Umbilical cord (tissue), 2 donors: Measurements from ENCODE around the gene CDHR3. TPM values are rescaled to one million over a fixed set of nuclear protein-coding genes. Genes with fewer than 3 reads are reported as not detected.
"Not testable (repeated sequence)": the region's sequence is repeated elsewhere in the genome, so short reads cannot be mapped to it uniquely, and the experiment has no call there.

Experiments
- DNase-seq: peaks from one replicate; pipeline ENCODE4 v3.0.0-alpha.2; 2015; ENCODE audit warnings: low spot score
- total RNA-seq: library from RNA; depleted of rRNA; stranded (reverse); fragments of >200 nt; gene quantifications from one replicate; pipeline ENCODE4 v1.2.3, GENCODE V29; 2014; ENCODE audit warnings: low replicate concordance; ENCODE audit not compliant: insufficient read depth

CDHR3 gene
- total RNA-seq, 1 donor from 2014 or later = 1.7 TPM

DNA sequence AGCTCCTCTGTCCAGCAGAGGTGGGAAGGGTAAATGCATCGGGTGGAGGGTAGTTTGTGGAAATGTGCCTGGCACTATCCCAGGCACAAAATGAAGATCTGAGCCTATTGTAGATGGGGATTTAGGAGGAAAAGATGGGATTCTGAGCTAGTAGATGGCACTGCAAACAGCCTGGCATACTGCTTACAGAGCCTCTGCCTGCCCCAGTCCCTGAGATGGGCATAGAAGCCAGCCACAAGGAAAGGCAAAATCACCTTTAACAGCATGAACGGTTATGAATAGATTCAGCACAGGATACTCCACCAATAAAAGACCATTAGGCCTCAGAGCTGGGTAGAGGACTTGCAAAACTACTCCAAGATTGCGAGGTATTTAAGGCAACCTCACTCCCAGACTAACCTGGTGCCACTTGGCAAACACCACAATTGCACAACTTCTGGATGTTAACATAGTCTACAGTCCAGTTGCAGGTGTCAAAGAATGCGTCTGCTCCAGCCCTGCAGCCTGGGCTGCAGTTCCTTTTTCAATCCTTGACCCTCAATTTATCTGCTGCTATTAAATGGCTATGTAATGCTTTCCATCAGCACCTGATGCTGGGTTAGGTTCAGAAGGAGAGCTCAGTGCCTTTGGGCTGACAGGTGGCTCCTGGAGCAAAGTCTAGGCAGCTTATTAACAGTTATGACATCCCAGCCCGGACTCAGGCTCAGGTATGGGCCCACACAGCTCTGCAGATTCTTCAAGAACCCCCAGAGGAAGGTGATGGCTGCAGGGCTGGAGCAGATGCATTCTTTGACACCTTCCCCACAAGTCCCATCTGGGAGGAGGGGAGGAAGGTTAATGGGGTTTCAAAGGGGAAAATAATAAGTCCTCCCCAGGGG is 34.0 kb downstream of the CDHR3 start:
- DNase-seq = no peak

DNA sequence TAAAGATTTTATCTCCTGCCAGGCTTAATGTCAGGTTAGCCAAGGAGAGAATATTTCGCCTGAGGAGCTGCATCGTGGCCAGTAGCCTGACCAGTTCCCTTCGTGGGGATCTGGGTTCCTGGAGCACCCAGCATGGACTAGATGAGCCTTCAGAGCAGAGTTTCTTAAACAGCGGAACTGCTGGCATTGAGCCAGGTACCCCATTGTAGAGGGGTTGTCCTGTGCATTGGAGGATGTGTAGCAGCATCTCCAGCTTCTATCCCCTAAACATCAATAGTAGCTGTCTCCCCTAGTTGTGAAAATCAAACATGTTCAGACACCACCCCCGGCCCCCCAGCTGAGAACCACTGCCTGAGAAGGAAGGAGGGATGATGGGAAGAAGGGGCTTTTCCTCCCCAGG is 36.2 kb downstream of the CDHR3 start:
- DNase-seq = no peak

DNA sequence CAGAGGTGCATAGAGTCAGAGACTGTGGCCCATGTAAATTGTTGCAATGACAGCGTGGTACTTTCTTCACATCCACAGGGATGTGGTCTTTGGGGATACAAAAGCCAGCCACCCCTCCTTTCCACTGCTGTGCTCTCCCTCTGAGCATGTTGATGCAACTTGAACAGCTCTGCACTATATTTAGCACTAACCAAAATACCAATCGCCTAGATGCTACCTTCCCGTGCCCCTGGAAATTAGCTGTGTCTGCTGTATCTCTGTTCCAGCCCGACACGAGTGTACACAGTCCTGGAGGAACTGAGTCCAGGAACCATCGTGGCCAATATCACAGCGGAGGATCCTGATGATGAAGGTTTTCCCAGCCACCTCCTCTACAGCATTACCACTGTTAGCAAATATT is 38.1 kb downstream of the CDHR3 start:
- no peak for DNase-seq

DNA sequence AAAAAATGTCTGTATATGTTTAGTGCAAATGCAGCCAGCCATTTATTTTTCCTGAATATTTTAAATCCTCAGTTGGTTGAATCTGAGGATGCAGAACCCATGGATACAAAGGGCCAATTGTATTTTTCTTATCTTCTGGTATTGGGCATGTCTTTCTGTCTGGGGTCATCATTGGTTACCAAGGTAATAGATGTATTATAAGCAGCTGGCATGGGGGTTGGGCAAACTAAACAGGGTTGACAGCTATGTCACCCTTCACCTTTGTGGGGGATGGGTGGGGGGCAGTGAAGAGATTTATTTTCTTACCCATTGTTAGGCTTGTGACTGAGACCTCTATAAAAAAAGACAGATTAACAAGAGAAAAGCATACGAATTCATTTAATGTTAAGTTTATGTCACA is 38.8 kb downstream of the CDHR3 start:
- no peak for DNase-seq

DNA sequence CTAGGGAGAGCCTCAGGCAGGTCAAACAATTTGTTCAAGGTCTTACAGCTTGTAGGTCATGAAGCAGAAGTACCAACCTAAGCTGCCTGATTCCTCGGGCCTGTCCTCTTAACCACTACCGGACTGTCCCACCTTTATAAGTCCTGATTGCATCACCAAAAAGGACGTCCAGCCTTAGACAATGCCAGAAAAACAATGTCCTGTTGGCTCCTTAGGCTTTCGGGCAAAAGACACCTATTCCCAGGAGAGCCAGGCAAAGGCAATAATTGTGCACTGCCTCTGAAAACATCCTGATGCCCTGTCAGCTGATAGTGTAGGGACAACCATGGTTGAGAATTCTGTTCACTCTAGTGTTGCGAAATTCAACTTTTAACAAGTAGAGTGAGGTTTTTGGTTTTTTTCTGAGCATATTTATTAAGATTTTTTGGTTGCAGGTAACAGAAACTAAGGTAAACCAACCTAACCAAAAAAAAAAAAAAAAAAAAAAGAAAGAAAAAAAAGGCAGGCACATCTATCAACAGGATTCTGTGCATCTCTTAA is 40.5 kb downstream of the CDHR3 start:
- no peak for DNase-seq

DNA sequence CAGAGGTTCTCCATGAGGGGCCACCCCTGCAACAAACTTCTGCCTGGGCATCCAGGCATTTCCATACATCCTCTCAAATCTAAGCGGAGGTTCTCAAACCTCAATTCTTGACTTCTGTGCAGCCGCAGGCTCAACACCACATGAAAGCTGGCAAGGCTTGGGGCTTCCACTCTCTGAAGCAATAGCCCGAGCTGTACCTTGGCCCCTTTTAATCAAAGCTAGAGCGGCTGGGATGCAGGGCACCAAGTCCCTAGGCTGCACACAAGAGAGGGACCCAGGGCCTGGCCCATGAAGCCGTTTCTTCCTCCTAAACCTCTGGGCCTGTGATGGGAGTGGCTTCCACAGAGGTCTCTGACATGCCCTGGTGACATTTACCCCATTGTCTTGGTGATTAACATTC is 43.8 kb downstream of the CDHR3 start:
- DNase-seq = no peak

DNA sequence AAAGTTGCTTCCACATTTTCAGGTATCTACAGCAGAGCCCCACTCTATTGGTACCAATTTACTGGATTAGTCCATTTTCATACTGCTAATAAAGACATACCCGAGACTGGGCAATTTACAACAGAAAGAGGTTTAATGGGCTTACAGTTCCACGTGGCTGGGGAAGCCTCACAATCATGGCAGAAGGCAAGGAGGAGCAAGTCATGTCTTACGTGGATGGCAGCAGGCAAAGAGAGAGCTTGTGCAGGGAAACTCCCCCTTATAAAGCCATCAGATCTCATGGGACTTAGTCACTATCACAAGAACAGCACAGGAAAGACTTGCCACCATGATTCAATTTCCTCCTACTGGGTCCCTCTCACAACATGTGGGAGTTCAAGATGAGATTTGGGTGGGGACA is 44.7 kb downstream of the CDHR3 start:
- not testable (repeated sequence) for DNase-seq

DNA sequence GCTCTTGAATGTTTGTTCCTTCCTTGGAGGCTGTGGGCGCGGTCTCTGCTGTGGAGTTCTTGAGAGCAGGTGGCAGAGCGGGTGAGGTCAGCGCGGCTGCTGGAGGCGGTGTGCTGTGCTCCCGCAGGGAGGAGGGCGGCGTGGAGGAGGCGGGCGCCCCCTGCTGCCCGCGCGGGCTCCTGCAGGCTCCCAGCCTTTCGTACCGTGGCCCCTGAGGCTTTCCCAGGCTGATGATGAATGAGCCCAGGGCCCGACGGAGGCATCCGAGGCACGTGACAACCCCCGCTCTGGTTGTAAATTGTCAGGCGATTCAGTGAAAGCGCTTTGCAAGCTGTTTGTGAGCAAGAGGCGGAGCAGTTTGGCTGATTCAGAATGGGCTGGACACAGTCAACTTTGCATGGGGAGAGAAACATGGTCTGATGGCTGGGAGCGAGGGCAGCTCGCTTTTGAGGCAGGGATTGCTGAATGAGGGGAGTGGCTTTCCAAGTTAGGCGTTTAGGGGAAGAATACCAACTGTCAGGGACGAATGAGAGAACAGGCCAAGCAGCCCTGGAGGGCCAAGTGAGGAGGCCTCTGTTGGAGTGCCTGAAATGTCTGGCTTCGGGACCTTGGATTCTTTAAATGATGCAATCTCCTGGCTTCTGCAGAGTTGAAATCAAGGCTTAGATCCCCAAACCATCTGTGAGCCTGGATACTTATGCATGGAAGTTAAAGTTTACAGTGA is 46.6 kb downstream of the CDHR3 start:
- DNase-seq = peak; percentile 98

DNA sequence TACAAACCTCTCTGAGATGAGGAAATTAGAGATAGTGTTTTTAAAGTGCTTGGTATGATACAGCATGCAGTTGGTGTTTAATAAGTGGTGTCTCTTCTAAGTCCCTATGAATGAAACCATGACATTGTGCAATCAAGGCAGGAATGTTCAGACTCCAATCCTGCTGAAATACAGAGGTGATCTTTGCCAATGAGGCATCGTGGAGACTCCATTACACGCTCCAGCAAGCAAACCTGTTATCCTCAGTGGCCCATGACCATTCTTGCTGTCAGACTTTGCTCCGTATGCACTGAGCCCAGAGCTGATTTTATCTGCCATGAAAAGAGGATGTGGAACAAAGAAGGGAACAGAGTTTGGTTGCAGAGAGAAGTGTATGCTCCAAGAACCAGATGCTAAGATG is 47.3 kb downstream of the CDHR3 start:
- no peak for DNase-seq

DNA sequence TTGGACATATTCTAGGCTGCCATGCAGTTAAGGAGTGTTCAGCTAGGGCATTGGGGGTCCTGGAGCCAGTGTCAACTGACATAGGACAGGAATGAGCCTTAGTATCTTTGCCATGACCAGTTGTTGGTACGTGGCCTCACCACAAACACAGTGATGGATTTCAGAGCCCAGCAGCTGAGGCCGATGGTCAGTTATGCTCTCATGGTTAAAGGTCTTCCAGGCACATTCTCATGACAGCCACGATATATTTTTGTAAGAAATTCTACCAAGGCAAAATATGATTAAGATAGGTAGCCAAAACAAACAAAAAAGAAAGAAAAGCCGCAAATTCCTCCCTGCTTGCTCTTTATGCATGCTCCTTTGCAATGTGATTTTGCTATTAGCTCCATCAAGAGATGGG is 47.8 kb downstream of the CDHR3 start:
- no peak for DNase-seq

DNA sequence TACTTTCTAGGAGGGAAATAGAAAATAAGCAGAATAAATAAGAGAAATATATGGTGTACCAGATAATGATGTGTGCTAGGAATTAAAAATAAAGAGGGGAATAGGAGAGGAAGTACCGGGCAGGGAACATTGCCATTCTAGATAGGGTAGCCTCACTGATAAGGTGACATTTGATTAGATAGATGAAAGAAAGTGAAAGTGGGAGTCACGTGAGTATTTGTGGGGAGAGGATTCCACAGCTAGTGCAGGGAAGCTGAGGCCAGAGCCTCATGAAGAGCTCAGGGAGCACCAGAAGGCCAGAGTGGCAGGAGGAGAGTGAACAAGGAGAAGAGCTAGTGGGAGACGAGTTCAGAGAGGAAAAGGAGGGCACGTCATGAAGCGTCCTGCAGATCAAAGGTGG is 49.1 kb downstream of the CDHR3 start:
- DNase-seq = no peak

DNA sequence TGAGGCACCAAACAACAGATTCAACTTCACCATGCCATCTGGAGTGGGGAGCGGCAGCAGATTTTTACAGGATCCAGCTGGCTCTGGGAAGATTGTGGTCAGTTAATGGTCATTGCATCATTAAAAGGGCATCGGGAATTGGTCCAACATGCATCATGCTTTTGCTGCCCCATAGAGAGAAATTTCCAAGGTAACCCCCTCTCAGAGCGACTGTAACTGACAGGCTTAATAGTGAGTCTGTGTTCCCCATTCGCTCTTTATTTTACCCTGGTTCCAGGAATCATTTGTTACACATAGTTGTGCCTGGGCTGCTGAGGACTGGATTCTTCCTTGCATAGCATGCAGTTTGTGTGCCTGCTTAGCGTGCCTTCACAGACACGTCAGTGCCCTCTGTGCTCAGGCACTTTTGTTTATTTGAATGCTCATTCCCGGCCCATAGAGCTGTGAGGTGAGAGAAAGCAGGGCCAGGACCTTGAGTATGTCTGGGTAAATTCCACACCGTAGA is 49.9 kb downstream of the CDHR3 start:
- DNase-seq = peak; percentile 41

DNA sequence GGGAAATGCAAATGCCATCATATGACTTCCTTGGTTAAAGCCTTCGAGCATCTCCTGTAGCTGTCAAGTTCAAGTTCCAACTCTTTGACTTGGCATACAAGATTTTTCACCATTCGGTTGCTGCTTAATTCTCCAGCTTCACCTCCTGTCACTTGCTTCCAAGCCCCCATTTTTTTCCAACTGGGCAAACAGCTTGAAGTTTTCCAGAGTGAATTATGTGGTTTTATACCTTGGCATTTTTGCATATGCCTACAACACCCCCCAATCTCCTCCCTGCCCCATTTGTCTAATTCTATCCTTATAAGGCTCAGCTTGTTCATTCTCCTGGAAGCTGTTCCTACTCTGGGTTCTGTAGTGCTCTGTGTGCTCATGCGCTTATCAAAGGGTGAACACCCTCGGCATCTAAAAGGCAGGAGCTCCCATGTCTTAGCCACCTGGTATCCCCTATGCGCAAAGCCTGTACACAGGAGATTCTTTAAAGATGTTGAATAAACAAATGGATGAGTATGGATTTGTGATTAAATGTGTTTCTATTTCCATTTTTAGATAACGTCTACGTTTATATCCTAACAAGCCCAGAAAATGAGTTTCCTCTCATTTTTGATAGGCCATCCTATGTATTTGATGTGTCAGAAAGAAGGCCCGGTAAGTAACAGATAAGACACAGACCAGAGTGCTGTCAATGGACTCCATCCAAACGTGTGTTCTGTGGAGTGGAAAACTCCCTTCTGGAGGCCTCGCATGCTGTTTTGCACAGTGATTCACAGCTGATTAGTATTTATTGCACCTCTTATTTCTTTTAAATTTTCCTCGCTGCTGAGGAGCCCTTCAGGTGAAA is 52.5 kb downstream of the CDHR3 start:
- DNase-seq = peak; percentile 87

DNA sequence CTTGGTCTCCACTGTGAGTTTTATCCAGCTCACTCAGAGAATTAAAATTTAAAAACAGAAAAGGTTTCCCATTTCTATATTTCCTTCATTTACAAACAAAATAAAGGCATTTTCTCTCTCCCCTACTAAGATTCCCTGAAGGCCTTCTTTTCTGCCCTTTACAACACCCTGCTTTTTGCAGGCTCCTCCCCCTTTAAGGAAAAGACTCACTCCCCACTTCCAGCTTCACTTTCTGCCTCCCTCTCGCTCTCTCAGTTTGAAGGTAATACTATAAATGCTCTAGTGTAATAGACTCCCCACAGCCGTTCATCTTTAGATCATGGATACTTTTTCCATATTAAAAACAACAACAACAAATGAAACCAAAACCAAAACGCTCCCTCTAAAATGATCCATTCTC is 53.3 kb downstream of the CDHR3 start:
- DNase-seq = no peak

DNA sequence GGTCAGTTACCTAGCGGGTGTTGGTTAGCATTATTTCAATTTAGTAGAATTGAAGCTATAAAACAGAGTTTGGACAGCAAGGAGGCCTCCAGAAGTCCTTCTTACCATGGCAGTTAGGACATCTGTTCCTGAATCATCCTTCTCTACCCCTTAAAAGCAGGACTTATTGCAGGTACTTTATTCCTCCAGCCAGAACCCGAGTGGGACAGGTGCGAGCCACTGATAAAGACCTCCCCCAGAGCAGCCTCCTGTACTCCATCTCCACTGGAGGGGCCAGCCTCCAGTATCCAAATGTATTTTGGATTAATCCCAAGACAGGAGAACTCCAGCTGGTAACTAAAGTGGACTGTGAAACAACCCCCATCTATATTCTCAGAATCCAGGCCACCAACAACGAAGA is 54.6 kb downstream of the CDHR3 start:
- no peak for DNase-seq

DNA sequence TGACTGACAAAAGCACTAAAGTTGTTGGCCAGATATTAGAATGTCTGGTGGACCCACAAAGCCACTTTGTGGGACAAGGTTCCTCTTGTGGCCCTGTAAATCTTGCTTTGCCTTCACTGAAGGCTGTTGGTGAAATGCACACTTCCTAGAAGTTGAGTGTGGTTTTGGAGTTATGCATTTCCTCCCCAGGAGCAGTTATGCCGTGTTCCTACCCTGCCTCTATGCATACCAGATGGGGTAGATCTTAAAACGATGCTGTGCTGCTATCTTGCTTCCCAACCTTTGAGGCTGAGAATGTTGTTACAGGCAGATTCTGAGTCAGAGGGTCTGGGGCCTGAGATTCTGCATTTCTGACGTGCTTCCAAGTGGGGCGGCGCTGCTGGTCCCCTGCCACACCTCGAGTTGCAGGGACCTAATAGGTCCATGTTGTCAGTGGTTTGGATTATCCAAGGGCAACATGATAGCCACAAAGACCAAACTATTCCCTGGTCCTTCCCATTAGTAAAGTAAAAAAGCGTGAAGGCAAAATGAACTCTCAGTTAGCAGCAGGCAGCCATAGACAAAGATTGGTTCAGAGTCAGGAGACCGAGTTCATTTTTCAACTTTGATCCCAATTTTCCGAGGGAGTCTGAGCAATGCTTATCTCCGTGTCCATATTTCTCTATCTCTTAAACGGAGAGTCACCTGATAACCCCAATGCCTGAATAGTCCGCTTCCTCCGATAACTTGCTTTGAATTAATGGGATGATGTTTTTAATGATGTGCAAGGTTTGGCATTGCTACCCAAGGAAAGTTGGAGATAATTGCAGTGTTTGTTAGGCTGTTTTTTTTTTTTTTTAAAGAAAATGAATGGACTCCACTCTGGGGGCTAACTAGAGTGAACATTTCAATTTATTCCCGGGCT is 55.8 kb downstream of the CDHR3 start:
- no peak for DNase-seq

DNA sequence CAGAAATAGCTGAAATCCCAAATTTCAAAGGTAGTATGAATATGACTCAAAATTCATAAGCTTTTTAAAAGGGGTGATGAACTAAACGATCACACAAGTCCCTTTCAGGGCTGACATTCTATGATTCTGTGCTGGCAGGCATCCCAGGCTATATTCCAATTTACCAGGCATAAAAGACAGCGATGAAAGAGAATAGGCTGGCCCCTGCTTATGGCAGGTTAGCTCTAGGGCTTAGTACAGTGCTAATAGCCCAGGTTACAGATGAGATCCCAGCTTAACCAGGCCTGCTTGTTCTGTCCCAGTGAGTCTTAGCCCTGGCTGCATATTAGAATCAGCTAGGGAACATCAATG is 56.4 kb downstream of the CDHR3 start:
- DNase-seq = no peak

DNA sequence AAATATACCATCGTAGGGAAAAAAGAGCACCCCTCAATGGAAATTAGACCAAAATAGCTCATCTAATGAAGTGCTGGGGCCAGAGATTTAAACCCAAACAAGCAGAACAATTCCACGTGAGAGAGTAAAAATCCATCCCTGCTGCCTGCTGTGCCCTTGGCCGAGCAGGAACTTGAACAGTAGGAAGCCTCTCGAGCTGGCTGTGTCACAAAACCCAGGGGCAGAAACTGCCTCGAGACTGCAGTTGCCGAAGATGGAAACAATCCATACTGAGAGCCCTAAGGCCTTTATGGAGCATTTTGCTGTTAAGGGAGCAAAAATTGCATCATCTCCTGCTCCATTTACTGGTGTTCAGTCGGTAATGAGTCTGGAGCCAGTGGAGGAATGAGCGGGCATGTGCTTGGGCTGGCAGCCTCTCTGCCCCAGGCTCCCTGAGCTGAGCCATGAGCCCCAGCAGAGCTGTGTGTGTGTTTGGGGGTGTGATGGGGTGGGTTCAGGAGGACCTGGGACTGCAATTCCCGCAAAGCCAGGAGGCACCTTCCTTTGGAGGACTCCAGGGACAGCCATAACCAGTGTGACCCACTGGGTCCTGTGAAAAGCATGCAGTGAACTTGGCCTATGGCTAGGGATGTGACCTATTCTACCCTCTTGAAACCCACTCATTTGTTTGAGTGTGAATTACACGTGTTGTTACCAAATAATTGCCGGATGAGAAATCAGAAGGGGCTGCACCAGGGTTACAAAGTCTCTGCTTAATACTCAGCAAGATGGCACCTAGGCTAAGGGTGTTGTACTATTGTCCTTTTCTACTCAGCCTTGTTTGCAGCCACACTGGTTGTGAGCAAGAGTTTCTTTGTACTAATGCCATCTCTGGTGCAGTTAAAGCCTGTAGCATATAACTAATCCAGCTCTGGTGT is 58.3 kb downstream of the CDHR3 start:
- peak; percentile 61 for DNase-seq

DNA sequence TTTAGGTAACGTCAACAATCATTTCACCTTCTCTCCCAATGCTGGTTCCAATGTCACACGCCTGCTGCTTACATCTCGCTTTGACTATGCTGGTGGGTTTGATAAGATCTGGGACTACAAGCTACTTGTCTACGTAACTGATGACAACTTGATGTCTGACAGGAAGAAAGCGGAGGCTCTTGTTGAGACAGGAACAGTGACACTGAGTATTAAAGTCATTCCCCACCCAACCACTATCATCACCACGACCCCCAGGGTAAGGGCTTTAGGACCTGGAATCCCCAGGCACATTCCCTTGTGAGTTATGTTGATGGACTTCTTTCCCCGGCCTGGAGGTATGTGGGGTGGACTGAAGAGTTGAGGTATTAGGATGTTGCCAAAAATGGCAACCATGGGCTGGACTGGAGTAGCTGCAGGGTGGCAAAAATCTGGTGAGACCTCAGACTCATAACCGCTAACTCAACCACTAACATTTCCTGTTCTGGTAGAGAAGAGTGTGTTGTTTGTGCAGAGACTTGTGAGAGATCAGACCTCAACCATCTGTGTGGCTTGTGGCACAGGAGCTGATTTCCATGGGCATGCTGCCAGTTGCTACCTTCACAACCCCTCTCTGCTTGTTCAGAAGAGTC is 59.2 kb downstream of the CDHR3 start:
- DNase-seq = no peak
